ENCODE data around the gene FAM3C. TPM values are rescaled to one million over a fixed set of nuclear protein-coding genes. Genes with fewer than 3 reads are reported as not detected.

The FAM3C gene
- total and polyA plus RNA-seq, 2 experiments from 2014 or later = 38.6 to 52.4 TPM

DNA sequence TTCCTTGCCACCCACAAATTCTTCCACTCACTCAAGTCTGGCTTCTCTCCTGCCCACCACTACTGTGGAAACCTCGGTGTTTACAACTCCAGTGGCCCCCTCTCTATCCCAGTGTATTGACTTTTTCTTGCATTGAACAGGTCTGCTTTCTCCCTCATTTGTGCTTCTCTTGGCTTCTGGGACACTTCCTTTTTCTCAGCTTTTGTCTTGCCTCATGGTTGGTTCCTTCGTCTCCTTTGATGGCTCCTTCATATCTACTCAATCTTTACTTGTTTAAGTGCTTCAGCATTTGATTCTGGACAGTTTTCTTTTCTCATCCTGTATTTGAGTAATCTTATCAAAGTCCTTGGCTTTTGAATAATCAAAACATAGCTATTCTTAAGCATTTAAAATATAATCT, 35.9 kb upstream of the FAM3C start:
- Histone ChIP-seq H3K79me2 (ENCODE audit: insufficient read depth) (no peaks in the 10 kb centered on the region), H3K4me2 (ENCODE audit: unreplicated experiment) (no peak overlapping the region), H4K20me1 (ENCODE audit: insufficient read depth) (no peaks in the 10 kb centered on the region), H3K9me2 (ENCODE audit: insufficient read depth) (no peaks in the 10 kb centered on the region), H2AFZ (no peak overlapping the region), H3K27me3 (replicated peaks; ENCODE audit: insufficient read depth) (no peaks in the 10 kb centered on the region; the same call in 1 of the 2 replicates), H3F3A (ENCODE audit: insufficient read depth) (no peaks in the 10 kb centered on the region), H3K9ac (no peak overlapping the region), H3K9me3 (ENCODE audit: low read depth) (no peaks in the 10 kb centered on the region), H3K36me3 (ENCODE audit: low read depth) (no peaks in the 10 kb centered on the region), H3K4me3 (no peak overlapping the region), H3K4me1 (ENCODE audit: insufficient read depth) (no peaks in the 10 kb centered on the region), H3K27ac (no peak overlapping the region)
- in situ Hi-C loops (cut with MboI) = no loop called here
- WGBS, 2 experiments (ENCODE audit: low coverage in 1 of 2, low lambda C conversion rate in 2 of 2, missing lambda C conversion rate in 2 of 2) = 42 to 60% methylated on average over 2 of the region's 2 CpGs
- no peak for DNase-seq
- TF ChIP-seq EZH2 (IDR thresholded peaks at IDR 0.05; ENCODE audit: insufficient read depth, poor library complexity, severe bottlenecking) = no peak
- TF ChIP-seq EZH2phosphoT487 (IDR thresholded peaks at IDR 0.05; ENCODE audit: insufficient read depth, low read depth) = no peak

DNA sequence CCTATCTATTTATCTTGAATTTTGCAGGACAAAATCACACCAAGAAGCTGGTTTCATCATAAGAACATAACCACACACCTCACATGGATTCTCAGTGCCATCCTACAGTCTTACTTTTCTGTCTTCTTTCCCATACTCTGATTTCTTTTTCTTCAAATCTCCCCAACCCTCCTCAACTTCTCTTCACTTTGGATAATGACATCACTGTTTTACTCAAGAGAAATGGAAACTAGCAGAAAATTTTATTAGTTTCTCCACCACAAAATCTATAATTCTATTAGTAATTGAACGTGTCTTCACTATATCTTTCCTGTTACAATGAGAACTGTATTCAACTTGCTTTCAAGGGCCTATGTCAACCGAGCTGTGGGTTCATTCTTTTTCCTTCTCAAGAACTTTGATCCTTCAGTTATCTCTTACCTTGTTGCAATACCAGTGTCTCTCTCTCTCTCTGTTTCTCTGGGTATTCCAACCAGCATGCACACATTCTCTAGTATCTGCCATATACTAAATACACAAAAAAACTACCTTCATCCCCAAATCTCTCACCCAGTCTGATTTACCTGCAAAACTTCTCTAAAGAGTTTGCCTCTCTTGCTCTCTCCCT, 35.4 kb upstream of the FAM3C start:
- Histone ChIP-seq H3F3A (ENCODE audit: insufficient read depth) (no peaks in the 10 kb centered on the region), H3K4me2 (ENCODE audit: unreplicated experiment) (no peak overlapping the region), H4K20me1 (ENCODE audit: insufficient read depth) (no peaks in the 10 kb centered on the region), H3K4me1 (ENCODE audit: insufficient read depth) (no peaks in the 10 kb centered on the region), H3K27me3 (replicated peaks; ENCODE audit: insufficient read depth) (no peaks in the 10 kb centered on the region; the same call in 1 of the 2 replicates), H3K79me2 (ENCODE audit: insufficient read depth) (no peaks in the 10 kb centered on the region), H3K36me3 (ENCODE audit: low read depth) (no peaks in the 10 kb centered on the region), H3K9ac (no peak overlapping the region), H3K9me2 (ENCODE audit: insufficient read depth) (no peaks in the 10 kb centered on the region), H3K4me3 (no peak overlapping the region), H3K27ac (no peak overlapping the region), H3K9me3 (ENCODE audit: low read depth) (no peaks in the 10 kb centered on the region), H2AFZ (no peak overlapping the region)
- 39 to 41% methylated on average over 2 of the region's 2 CpGs for WGBS, 2 experiments (ENCODE audit: low coverage in 1 of 2, low lambda C conversion rate in 2 of 2, missing lambda C conversion rate in 2 of 2)
- no peak for TF ChIP-seq EZH2phosphoT487 (IDR thresholded peaks at IDR 0.05; ENCODE audit: insufficient read depth, low read depth)
- DNase-seq = no peak
- in situ Hi-C loops (cut with MboI) = no loop called here

DNA sequence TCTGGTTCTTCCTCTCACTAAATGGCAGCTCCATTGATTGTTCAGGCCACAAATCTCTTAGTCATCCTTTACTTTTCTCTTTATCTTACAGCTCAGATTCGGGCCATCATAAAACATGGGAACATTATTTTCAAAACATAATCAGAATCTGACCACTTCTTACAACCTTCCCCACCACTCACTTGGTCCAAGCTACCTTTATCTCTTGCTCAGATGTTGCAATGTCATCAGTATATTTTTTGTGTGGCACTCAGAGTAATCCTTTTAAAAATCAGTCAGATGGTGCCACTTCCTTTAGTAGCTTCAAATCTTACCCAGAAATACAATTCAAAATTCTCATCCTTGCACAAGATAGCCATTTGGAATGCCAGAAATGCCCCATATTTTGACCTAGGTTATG, 34.5 kb upstream of the FAM3C start:
- no peaks in the 10 kb centered on the region for H3K36me3 ChIP-seq (ENCODE audit: low read depth)
- H4K20me1 ChIP-seq (ENCODE audit: insufficient read depth) = no peaks in the 10 kb centered on the region
- no peak for TF ChIP-seq EZH2 (IDR thresholded peaks at IDR 0.05; ENCODE audit: insufficient read depth, poor library complexity, severe bottlenecking)
- no peak for TF ChIP-seq EZH2phosphoT487 (IDR thresholded peaks at IDR 0.05; ENCODE audit: insufficient read depth, low read depth)
- no peaks in the 10 kb centered on the region for H3K79me2 ChIP-seq (ENCODE audit: insufficient read depth)
- no peak overlapping the region for H3K4me3 ChIP-seq
- no peak for DNase-seq
- 34 to 63% methylated on average over 1 of the region's 1 CpG for WGBS, 2 experiments (ENCODE audit: low coverage in 1 of 2, low lambda C conversion rate in 2 of 2, missing lambda C conversion rate in 2 of 2)
- H3K27ac ChIP-seq = no peak overlapping the region
- in situ Hi-C loops (cut with MboI) = no loop called here
- H3K9me3 ChIP-seq (ENCODE audit: low read depth) = no peaks in the 10 kb centered on the region
- H3K4me2 ChIP-seq (ENCODE audit: unreplicated experiment) = no peak overlapping the region
- H3K4me1 ChIP-seq (ENCODE audit: insufficient read depth) = no peaks in the 10 kb centered on the region
- H3F3A ChIP-seq (ENCODE audit: insufficient read depth) = no peaks in the 10 kb centered on the region
- no peaks in the 10 kb centered on the region for H3K9me2 ChIP-seq (ENCODE audit: insufficient read depth)
- no peaks in the 10 kb centered on the region; the same call in 1 of the 2 replicates for H3K27me3 ChIP-seq (replicated peaks; ENCODE audit: insufficient read depth)
- no peak overlapping the region for H3K9ac ChIP-seq
- no peak overlapping the region for H2AFZ ChIP-seq

DNA sequence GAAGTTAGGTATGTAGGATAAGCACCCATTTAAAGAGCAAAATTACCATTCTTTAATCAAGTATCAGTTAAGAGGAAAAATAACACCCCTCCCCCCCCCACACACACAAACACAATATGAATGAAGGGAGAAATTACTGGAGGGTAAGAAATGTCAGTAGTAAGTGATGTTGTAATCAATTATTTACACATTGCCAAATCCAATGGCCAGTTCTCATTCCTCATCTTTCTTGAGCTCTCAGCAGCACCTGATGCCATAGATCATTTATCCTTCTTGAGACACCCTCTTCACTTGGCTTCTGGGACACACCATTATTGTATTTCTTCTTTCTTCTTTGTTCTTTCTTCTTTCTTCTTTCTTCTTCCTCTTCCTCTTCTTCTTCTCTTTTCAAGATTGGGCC, 33.7 kb upstream of the FAM3C start:
- H3K4me3 ChIP-seq = no peak overlapping the region
- H3K9me2 ChIP-seq (ENCODE audit: insufficient read depth) = no peaks in the 10 kb centered on the region
- no peaks in the 10 kb centered on the region for H3K4me1 ChIP-seq (ENCODE audit: insufficient read depth)
- H3K79me2 ChIP-seq (ENCODE audit: insufficient read depth) = no peaks in the 10 kb centered on the region
- in situ Hi-C loops (cut with MboI) = no loop called here
- H3K36me3 ChIP-seq (ENCODE audit: low read depth) = no peaks in the 10 kb centered on the region
- H3K9me3 ChIP-seq (ENCODE audit: low read depth) = no peaks in the 10 kb centered on the region
- H3K9ac ChIP-seq = no peak overlapping the region
- no peaks in the 10 kb centered on the region for H4K20me1 ChIP-seq (ENCODE audit: insufficient read depth)
- no peak overlapping the region for H3K27ac ChIP-seq
- TF ChIP-seq EZH2phosphoT487 (IDR thresholded peaks at IDR 0.05; ENCODE audit: insufficient read depth, low read depth) (no peak), EZH2 (IDR thresholded peaks at IDR 0.05; ENCODE audit: insufficient read depth, poor library complexity, severe bottlenecking) (no peak)
- DNase-seq = no peak
- no peak overlapping the region for H3K4me2 ChIP-seq (ENCODE audit: unreplicated experiment)
- no peaks in the 10 kb centered on the region for H3F3A ChIP-seq (ENCODE audit: insufficient read depth)
- no peaks in the 10 kb centered on the region; the same call in 1 of the 2 replicates for H3K27me3 ChIP-seq (replicated peaks; ENCODE audit: insufficient read depth)
- H2AFZ ChIP-seq = no peak overlapping the region
